Measurements from ENCODE around the gene VPS33B. TPM values are rescaled to one million over a fixed set of nuclear protein-coding genes. Genes with fewer than 3 reads are reported as not detected.

The VPS33B gene
- total and polyA plus RNA-seq, 2 of the 8 experiments (the other 6 are each of a cell fraction or from before 2014, with no cell fraction given) = 11.8 to 17.3 TPM

DNA sequence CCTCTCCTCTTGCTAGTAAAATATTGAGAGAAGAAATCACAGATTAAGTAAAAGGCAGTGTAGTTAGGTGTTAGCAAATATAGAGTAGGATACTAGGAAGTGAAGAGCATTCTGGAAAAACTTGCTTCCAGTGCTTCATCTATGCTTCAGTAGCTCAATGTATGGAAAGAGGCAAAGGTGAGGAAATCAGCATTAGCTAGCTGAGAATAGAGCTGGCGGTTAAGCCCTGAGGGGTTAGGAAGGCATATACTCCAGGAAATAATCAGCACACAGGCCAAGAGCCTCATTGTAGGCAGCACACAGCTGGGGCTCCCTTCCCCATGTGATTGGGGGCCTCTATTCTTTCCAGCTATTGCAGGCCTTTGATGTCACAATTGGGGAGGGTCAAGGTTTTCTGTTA lies 54.0 kb downstream of the VPS33B start (continued):
- TF ChIP-seq, protein P1, sequence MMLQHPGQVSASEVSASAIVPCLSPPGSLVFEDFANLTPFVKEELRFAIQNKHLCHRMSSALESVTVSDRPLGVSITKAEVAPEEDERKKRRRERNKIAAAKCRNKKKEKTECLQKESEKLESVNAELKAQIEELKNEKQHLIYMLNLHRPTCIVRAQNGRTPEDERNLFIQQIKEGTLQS (IDR thresholded peaks at IDR 0.05; ENCODE audit: insufficient read depth, low read depth, low read length) = no peak
- TF ChIP-seq JUND (IDR thresholded peaks at IDR 0.05; ENCODE audit: low read length) = no peak
- no peak for TF ChIP-seq SP1 (IDR thresholded peaks at IDR 0.05; ENCODE audit: low read depth, low read length)
- TF ChIP-seq FOSL1 (IDR thresholded peaks at IDR 0.05; ENCODE audit: insufficient read depth, low read depth, low read length) = no peak
- no peak for TF ChIP-seq RXRA (IDR thresholded peaks at IDR 0.05; ENCODE audit: insufficient read depth, low read depth, low read length)

All from H1 (cell line).